Measurements from ENCODE around the gene OR8U1.
"Not testable (repeated sequence)": the region's sequence is repeated elsewhere in the genome, so short reads cannot be mapped to it uniquely, and the experiment has no call there.

OR8U1 gene

DNA sequence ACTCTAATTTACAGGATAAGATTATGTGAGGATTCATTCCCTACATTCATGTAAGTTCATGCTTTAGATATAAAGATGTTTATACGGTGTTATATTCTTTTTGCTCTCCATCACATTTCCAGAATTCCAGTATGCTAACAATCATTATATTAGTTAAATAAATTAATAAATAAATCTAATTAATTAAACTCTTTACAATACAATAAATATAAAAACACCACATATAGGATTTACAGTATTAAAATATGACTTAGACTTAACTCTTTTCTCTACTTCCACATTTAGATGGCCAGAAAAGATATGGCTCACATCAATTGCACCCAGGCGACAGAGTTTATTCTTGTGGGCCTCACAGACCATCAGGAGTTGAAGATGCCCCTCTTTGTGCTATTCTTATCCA is at the start of gene OR8U1:
OR8U1 (plus strand) TSS at position 301 of the 400 bp plus-strand sequence; CDS start at position 301, 0 bp downstream.
- DNase-seq: no peak

DNA sequence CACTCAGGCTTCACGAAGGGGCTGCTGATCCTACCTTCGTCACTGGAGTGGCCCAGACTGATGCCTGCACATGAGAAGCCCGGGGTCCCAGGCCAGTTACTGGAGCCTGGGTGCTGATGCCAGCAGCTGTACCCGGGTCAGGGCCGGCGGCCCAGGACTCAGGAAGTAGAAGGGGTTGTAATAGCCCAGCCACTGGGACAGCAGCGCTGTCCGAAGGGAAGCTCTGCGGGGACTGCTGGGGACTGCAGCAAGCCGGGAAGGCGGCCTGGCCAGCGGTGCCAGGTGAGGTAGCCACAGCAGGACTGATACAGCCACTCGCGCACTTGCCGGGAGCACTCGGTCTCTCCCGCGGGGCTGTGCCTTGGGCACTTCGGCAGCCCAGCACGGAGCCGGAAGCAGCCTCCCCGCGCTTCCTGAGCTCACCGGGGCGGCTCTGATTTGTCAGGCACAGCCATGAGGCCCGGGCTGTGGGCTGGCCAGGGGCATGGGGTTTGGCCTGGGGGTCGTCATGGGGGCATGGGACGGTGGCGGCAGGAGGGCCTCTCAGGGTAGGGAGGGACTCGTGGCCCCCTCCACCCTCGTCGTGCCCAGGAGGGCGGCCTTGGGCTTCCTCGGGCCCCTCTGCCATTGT is 43.4 kb upstream of the OR8U1 start:
- DNase-seq: no peak

DNA sequence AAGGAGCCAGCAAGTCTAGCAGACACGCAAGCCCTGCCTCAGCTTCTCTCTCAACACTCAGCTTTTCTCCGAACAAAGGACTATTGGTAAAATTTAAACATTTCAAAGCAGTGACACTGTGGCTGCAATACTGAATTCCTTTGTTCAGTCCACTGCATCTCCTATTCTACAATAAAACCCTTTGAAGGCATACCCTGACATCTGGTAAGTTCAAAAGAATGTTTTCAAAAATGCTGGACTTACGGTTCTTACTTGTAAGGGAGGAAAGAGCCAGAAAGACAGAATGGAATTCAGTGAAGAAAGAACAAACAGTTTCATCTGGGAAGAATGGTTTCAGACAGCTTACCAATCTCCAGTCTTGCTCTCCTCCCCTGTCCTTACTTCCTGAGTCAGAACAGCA is 42.3 kb upstream of the OR8U1 start:
- DNase-seq: no peak

- no peak for DNase-seq
Measured at GRCh38 chr11:56340289-56340688, 35.1 kb upstream of the OR8U1 start.

GRCh38 chr11:56345739-56346138 is 29.7 kb upstream of the OR8U1 start, which contains the start of gene OR8K1:
TSS of gene OR8K1 (plus strand) at chr11:56346039. CDS start at chr11:56346039, 0 bp downstream.
- no peak for DNase-seq

- no peak for DNase-seq
Measured at GRCh38 chr11:56353991-56354390, 21.4 kb upstream of the OR8U1 start, which contains the start of gene OR8J1. TSS of gene OR8J1 (plus strand) at chr11:56354291. CDS start at chr11:56360247, 5,956 bp downstream.

DNA sequence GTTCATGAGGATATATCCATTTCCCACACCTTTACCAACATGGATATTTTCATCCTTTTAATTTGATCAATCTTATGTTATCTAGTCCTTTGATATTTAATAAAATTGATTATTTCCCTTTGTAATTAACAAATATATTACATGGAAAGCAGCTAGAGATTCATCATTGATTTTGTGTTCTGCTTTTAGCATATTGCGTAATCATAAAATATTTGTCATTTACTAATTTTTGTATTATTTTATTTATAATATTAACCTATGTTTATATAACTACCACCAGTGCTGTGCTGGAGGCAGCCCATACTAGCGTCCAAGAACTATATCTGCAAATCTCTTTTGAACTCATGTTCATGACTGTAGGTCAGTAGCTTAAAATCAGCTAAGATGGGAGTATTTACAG is 4.7 kb downstream of the OR8U1 start:
- no peak for DNase-seq

DNA sequence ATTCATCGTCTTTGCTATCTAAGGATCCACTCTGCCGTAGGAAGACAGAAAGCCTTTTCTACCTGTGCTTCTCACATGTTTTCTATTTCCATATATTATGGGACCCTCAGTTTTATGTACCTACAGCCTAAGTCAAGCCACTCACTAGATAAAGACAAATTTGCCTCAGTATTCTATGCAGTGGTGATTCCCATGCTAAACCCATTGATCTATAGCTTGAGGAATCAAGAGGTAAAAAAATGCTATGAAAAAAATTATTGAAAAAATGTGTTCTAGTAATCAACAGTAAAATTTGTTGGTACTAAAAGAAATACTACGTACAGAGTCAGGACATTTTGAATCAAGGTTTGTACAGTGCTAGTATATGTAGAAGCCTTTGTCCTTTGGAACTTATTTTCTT is 19.0 kb downstream of the OR8U1 start:
- DNase-seq: no peak

GRCh38 chr11:56396047-56396446 is 20.6 kb downstream of the OR8U1 start:
- no peak for DNase-seq

GRCh38 chr11:56401858-56402461 is 26.5 kb downstream of the OR8U1 start:
- DNase-seq: not testable (repeated sequence)

DNA sequence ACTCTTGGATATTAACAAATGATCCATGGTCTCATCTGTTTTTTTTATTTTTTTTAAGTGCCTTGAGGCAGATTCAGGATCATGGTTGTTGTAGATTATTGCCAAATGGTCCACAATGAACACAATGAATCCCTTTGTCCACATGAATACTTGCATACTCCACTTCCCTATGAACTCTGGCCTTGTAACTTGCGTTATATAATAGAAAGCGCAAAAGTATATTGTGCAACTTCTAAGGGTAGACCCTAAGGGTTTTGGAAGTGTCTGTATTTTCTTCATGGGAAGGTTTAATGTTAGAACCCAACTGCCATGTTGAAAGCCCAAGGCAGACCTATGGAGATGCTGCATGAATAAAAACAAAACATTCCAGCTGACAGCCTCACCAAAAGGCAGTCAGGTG is 29.0 kb downstream of the OR8U1 start:
- DNase-seq: no peak

GRCh38 chr11:56410801-56411200 is 35.4 kb downstream of the OR8U1 start:
- DNase-seq: no peak

DNA sequence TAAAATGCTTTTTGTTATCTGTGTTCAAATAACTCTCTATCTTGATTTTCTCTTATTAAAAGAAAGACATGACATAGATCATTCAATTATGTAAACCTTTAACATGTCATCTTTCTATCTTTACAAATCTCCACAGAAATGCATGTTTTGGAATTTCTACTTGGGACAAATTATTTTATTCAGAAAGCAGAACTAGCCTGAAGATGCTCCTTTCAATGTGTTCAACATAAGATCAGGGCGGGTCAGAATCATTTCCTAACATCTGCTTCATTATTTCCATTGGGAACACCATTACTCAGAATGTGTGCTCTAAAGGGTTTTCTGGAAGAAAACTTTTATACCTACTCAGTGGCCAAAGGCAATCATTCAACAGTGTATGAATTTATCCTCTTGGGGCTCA is 37.0 kb downstream of the OR8U1 start, which contains the start of gene OR5AL1:
OR5AL1 (plus strand) TSS at position 301 of the 400 bp plus-strand sequence.
- DNase-seq: no peak
